ENCODE data around the gene ENPP7.
A peak's percentile ranks its signal among the peaks of the same experiment; 100 is the strongest.

ENPP7 gene

DNA sequence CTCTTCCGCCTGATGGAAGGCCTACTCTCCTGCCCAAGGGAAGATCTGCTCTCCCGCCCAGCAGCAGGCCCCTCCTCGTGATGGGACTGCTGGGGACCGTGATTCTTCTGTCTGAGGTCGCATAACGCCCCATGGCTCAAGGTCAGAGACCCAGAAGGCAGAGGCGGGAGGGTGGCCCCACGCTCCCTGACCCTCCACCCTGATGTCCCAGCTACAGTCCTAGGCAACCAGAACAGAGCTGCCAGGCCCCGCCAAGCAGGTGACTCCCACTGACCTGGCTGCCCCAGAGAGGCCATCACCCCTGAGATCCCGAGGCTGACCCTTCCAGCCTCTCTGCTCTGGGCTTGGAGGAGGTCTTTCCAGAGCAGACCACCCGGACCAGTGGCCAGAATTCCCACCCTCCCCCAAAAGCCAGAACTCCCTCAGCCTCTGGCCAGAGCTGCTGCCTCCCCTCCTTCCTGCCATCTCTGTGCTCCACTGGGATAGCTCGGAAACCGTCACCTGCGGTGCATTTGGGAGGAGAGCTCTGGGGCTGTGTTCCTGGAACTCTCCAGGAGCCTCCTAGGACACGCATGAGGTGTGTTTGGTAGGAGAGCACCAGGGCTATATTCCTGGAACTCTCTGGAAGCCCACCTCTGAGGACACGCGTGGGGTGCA, 7.3 kb downstream of the ENPP7 start:
- TF ChIP-seq, protein P1, sequence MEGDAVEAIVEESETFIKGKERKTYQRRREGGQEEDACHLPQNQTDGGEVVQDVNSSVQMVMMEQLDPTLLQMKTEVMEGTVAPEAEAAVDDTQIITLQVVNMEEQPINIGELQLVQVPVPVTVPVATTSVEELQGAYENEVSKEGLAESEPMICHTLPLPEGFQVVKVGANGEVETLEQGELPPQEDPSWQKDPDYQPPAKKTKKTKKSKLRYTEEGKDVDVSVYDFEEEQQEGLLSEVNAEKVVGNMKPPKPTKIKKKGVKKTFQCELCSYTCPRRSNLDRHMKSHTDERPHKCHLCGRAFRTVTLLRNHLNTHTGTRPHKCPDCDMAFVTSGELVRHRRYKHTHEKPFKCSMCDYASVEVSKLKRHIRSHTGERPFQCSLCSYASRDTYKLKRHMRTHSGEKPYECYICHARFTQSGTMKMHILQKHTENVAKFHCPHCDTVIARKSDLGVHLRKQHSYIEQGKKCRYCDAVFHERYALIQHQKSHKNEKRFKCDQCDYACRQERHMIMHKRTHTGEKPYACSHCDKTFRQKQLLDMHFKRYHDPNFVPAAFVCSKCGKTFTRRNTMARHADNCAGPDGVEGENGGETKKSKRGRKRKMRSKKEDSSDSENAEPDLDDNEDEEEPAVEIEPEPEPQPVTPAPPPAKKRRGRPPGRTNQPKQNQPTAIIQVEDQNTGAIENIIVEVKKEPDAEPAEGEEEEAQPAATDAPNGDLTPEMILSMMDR (IDR thresholded peaks at IDR 0.05; ENCODE audit: control insufficient read depth, insufficient read depth, low read depth, low read length, missing control alignments): no peak
- DNase-seq (ENCODE audit: low read depth): no peak
- no peak overlapping the region for H3K4me3 ChIP-seq (ENCODE audit: control insufficient read depth, low read depth, low read length)

DNA sequence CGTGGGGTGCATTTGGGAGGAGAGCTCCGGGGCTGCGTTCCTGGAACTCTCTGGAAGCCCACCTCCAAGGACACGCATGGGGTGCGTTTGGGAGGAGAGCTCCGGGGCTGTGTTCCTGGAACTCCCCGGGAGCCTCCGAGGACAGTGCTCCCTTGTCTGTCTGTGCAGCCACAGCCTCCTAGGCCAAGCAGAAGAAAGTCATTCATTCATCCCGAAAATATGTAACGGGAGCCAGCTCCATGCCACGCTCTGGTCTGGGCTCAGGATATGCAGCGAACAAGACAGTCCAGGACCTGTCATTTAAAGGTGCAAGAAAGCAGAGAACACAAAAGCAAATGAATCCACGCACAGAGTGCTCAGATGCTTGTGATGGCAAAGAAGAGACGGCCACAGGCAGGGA, 7.9 kb downstream of the ENPP7 start:
- TF ChIP-seq, protein P1 (IDR thresholded peaks at IDR 0.05; ENCODE audit: control insufficient read depth, insufficient read depth, low read depth, low read length, missing control alignments): no peak
- no peak for DNase-seq (ENCODE audit: low read depth)
- no peak overlapping the region for H3K4me3 ChIP-seq (ENCODE audit: control insufficient read depth, low read depth, low read length)

DNA sequence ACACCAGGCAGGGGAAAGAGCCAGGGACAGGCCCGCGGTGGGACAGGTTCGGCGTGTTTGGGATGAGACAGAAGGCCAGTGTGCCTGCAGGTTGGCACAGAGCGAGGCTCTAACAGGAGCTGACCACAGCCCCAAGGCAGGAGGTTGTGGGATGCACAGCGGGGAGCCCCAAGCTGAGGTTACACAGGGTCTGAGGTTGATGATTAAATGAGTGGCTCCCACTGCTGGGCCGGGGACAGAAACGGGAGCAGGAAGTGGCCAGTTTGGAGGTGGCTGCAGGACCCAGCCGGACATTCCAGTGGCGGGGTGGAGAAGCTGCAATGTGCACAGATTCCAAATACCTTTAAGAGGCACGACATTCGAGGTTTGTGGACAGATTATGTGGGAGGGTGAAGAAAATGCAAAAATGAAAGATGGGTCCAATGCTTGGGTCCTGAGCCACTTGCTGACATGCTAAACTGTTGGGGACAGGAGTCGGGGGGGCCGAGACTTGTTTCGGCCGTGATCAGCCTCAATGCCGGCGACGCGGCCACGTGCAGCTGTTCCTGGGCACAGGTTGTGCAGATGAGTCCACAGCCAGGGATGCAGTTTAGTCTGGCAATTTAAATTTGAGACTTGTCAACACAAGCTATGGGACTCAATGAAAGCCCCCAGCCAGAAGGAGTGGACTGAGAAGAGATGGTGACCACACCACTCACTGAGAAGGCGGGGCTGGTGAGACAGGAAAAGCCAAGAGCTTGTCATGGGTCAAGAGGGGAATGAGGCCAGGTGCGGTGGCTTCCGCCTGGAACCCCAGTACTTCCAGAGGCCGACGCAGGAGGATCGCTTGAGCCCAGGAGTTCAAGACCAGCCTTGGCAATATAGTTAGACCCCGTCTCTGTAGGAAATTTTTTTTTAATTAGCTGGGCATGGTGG, 8.7 kb downstream of the ENPP7 start:
- no peak overlapping the region for H3K4me3 ChIP-seq (ENCODE audit: control insufficient read depth, low read depth, low read length)
- TF ChIP-seq, protein P1 (IDR thresholded peaks at IDR 0.05; ENCODE audit: control insufficient read depth, insufficient read depth, low read depth, low read length, missing control alignments): no peak
- no peak for DNase-seq (ENCODE audit: low read depth)

DNA sequence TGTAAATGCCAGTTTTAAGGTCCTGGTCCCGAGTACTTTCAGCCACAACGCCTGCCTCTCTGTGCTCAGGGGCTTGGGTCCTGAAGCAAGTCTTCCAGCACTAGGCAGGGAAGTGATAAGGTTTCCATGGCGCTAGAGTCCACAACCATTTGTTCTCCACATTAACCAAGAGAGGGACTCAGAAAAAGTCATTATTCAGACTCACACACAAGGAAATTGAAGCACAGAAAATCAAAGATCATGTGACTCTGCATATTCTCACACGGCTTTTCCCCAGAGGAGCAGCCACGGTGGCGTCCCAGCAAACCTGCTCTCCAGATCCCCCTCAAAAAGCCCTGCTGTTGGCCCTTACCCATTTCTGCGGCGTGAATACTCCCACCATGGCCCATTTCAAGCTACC, 9.7 kb downstream of the ENPP7 start:
- H3K4me3 ChIP-seq (ENCODE audit: control insufficient read depth, low read depth, low read length): no peak overlapping the region
- TF ChIP-seq, protein P1 (IDR thresholded peaks at IDR 0.05; ENCODE audit: control insufficient read depth, insufficient read depth, low read depth, low read length, missing control alignments): no peak
- DNase-seq (ENCODE audit: low read depth): no peak

DNA sequence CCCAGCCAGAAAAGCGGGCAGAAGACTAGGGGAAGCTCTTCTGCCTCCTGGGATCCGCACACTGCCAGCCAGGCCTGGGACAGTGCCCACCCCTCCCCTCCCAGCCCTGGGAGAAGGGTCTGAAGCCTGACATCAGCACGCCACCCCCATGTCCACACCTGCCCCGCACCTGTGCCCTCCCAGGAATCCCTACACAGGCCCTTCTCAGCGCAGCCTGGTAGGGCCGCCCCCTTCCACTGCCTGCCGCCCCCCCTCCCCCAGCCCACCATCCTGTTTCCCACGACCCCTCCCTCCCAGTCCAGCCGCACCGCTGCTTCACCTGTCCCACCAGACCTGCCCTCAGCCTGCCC, 10.6 kb downstream of the ENPP7 start:
- H3K4me3 ChIP-seq (ENCODE audit: control insufficient read depth, low read depth, low read length): no peak overlapping the region
- DNase-seq (ENCODE audit: low read depth): no peak
- TF ChIP-seq, protein P1 (IDR thresholded peaks at IDR 0.05; ENCODE audit: control insufficient read depth, insufficient read depth, low read depth, low read length, missing control alignments): no peak

DNA sequence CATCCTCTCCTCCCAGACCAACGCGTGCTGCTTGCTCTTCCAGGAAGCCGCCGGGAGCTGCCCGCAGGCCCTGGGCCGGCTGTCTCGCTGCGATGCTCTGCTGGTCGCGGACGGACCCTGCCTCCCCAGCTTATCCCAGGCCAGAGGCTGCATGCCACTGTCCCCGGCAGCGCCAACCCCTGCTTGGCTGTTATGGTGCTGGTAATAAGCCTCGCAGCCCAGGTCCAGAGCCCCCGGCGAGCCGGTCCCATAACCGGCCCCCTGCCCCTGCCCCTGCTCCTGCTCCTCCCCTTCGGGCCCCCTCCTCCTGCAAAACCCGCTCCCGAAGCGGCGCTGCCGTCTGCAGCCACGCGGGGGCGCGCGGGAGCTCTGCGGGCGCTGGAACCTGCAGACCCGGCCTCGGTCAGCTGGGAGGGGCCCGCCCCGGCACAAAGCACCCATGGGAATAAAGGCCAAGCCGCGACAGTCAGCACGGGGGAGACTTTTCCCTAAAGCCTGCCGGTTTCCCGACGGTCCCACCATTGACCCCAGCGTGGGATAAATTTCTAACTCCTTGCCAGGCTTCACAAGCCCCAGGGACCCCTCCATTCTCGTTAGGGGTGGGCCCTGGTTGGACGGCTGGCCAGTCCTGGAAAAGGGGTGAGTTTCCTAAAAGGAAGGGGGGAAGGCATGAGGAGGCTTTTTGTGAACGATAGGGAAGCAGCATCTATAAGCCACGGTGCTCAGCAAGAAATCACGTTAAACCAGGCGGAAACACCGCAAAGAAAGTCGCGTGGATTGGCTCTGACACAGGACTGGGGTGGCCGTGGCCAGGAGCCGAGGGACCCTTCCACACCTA, 11.2 kb downstream of the ENPP7 start:
- no peak overlapping the region for H3K4me3 ChIP-seq (ENCODE audit: control insufficient read depth, low read depth, low read length)
- TF ChIP-seq, protein P1 (IDR thresholded peaks at IDR 0.05; ENCODE audit: control insufficient read depth, insufficient read depth, low read depth, low read length, missing control alignments): peak; percentile 80
- no peak for DNase-seq (ENCODE audit: low read depth)
